Esophagus muscularis mucosa (tissue), 4 donors: ENCODE results near the gene DUSP28. TPM values are rescaled to one million over a fixed set of nuclear protein-coding genes. Genes with fewer than 3 reads are reported as not detected.

ENCODE experiments used
- DNase-seq: peaks from one replicate; pipeline ENCODE4 v3.0.0-alpha.2; 2017; ENCODE audit errors: extremely low spot score
- H3K27ac ChIP-seq, 4 donors: fragments of 200-600 bp; sonication (generic); replicated peaks in 1 of 4; 1 replicate in 3 of 4; 2 replicates in 1 of 4; pipeline ENCODE4 v1.5.1; 2016 to 2019; ENCODE audit warnings: mild to moderate bottlenecking in 1 of 4
- H3K27me3 ChIP-seq, 4 donors: fragments of 200-600 bp; sonication (generic); one replicate each; pipeline versions ENCODE4 v1.5.1 to v1.6.0; 2016 to 2019
- H3K36me3 ChIP-seq, 4 donors: fragments of 200-600 bp; sonication (generic); one replicate each; pipeline ENCODE4 v1.5.1; 2016 to 2019
- H3K4me1 ChIP-seq, 4 donors: fragments of 200-600 bp; sonication (generic); one replicate each; pipeline ENCODE4 v1.5.1; 2016 to 2019
- H3K4me3 ChIP-seq, 4 donors: fragments of 200-600 bp; sonication (generic); 1 replicate in 2 of 4; 2 replicates in 2 of 4; pipeline ENCODE4 v1.5.1; 2016 to 2019; ENCODE audit warnings: mild to moderate bottlenecking in 4 of 4, moderate library complexity in 1 of 4
- H3K9me3 ChIP-seq, 4 donors: fragments of 200-600 bp; sonication (generic); 1 replicate in 3 of 4; 2 replicates in 1 of 4; pipeline ENCODE4 v1.5.1; 2016 to 2019
- EP300 ChIP-seq: sonication (generic); formaldehyde crosslinking; IDR thresholded peaks from one replicate; pipeline ENCODE4 v1.6.1; 2017; ENCODE audit warnings: antibody characterized with exemption
- POLR2A ChIP-seq: fragments of 450-650 bp; IDR thresholded peaks from one replicate; pipeline ENCODE4 v1.6.1; 2017; ENCODE audit warnings: antibody characterized with exemption, moderate library complexity, mild to moderate bottlenecking, low read depth
- POLR2AphosphoS5 ChIP-seq, 2 donors: sonication (generic); formaldehyde crosslinking; IDR thresholded peaks; one replicate each; pipeline ENCODE4 v1.6.1; 2017; ENCODE audit warnings: antibody characterized with exemption in 2 of 2
- WGBS: methylation state at CpG from one replicate; pipeline ENCODE4 v1.1.5; 2018; 5-methylcytosine and 5-hydroxymethylcytosine counted together
- intact Hi-C: fragments of 100-400 bp; cut with DNase I; formaldehyde crosslinking; loops from one replicate; pipeline ENCODE4 v1.15.1; 2023
- total RNA-seq, 4 donors: library from RNA; depleted of rRNA; stranded (reverse); fragments of >200 nt; gene quantifications; one replicate each; pipeline versions ENCODE4 v1.1.0 to v1.2.1, GENCODE V29; 2016
- TF ChIP-seq, protein P1 (sequence below), 3 experiments: fragments of 200-600 bp in 2 of 3; fragments of 450-650 bp in 1 of 3; sonication (generic) in 2 of 3; IDR thresholded peaks; one replicate each; pipeline ENCODE4 v1.5.1; 2017 to 2019; ENCODE audit warnings: antibody characterized with exemption in 3 of 3, mild to moderate bottlenecking in 2 of 3, moderate library complexity in 1 of 3

The DUSP28 gene
- total RNA-seq, 4 donors from 2014 or later, result 3.8 to 7.3 (median 4.8) TPM

DNA sequence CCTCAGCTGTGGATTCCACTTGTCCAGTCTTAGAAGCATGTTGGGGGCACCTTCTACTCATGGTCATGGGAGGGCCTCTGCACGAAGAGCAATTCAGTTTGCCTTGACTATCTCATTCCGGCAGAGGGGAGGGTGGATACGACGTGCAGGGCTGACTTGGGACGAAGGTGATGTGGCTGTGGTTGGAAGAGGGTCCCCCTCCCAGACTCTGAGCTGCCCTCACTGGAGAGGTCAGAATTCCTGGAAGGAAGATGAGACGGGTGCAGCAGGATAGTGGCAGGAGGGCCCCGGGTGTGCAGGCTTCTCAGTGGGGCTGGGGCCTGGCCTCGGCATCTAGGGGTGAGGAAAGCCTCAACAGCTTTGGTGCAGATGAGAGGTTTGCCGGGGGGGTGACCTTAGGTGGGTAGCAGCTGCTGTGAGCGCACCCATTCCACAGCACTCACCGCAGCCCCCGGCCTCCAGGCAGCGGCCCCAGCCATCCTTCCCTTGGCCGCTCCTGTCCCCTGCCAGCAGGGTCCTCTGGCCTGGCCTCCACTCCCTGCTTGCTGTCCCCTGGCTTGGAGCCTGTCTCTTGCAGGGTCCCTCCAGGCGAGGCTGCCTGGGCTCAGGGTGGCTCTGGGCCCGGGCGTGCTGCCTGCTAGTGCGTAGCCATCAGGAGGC, 11.3 kb downstream of the DUSP28 start:
- Histone ChIP-seq H3K36me3 (peaks cover 23 to 50% (median 47%) of the 10 kb centered on the region in 4 donors), H3K27ac (no peak overlapping the region), H3K4me1 (peaks cover 33 to 49% (median 43%) of the 10 kb centered on the region in 4 donors), H3K9me3 (no peaks in the 10 kb centered on the region), H3K27me3 (no peaks in the 10 kb centered on the region), H3K4me3 (no peak overlapping the region)
- TF ChIP-seq POLR2AphosphoS5 (IDR thresholded peaks at IDR 0.05) (no peak), EP300 (no peak), POLR2A (no peak)
- TF ChIP-seq, protein P1, sequence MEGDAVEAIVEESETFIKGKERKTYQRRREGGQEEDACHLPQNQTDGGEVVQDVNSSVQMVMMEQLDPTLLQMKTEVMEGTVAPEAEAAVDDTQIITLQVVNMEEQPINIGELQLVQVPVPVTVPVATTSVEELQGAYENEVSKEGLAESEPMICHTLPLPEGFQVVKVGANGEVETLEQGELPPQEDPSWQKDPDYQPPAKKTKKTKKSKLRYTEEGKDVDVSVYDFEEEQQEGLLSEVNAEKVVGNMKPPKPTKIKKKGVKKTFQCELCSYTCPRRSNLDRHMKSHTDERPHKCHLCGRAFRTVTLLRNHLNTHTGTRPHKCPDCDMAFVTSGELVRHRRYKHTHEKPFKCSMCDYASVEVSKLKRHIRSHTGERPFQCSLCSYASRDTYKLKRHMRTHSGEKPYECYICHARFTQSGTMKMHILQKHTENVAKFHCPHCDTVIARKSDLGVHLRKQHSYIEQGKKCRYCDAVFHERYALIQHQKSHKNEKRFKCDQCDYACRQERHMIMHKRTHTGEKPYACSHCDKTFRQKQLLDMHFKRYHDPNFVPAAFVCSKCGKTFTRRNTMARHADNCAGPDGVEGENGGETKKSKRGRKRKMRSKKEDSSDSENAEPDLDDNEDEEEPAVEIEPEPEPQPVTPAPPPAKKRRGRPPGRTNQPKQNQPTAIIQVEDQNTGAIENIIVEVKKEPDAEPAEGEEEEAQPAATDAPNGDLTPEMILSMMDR (IDR thresholded peaks at IDR 0.05), result no peak
- intact Hi-C loops, result no loop called here
- 85% methylated on average over 10 of the region's 18 CpGs for WGBS
- DNase-seq, result no peak

GRCh38 chr2:240572141-240573031, 12.2 kb downstream of the DUSP28 start:
- intact Hi-C loops, result no loop called here
- Histone ChIP-seq H3K27me3 (no peaks in the 10 kb centered on the region), H3K4me3 (no peak overlapping the region), H3K4me1 (peaks cover 24 to 42% (median 34%) of the 10 kb centered on the region in 4 donors), H3K36me3 (peaks cover 32 to 59% (median 56%) of the 10 kb centered on the region in 4 donors), H3K27ac (no peak overlapping the region), H3K9me3 (no peaks in the 10 kb centered on the region)
- no peak for DNase-seq
- WGBS, result 86% methylated on average over 22 of the region's 30 CpGs
- TF ChIP-seq POLR2AphosphoS5 (IDR thresholded peaks at IDR 0.05), result no peak
- no peak for TF ChIP-seq EP300
- TF ChIP-seq, protein P1 (IDR thresholded peaks at IDR 0.05), result no peak
- no peak for TF ChIP-seq POLR2A

DNA sequence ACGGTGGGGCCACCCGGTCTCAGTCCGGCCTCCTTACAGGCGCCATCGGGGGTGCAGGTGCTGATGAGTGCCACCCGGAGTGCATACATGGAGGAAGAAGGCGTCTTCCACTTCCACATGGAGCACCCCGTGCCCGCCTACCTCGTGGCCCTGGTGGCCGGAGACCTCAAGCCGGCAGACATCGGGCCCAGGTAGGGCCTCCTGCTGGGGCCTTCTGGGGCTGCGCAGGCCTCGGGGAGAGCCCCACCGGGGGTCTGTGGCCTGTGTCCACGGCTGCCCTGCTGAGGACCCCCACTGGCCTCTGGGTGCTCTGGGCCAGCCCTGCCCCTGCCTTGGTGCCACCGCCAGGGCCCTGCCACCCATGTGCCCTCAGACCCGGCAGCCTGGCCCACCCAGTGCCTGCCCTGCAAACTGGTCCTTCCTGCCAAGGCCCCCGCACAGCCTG, 12.9 kb downstream of the DUSP28 start:
- H3K27me3 ChIP-seq, result no peaks in the 10 kb centered on the region
- no peak for TF ChIP-seq EP300
- TF ChIP-seq POLR2AphosphoS5 (IDR thresholded peaks at IDR 0.05), result no peak
- TF ChIP-seq POLR2A, result no peak
- TF ChIP-seq, protein P1 (IDR thresholded peaks at IDR 0.05), result no peak
- H3K4me3 ChIP-seq, result no peak overlapping the region
- no peaks in the 10 kb centered on the region for H3K9me3 ChIP-seq
- 90% methylated on average over 11 of the region's 20 CpGs for WGBS
- H3K36me3 ChIP-seq, result peaks cover 39 to 66% (median 63%) of the 10 kb centered on the region in 4 donors
- no peak for DNase-seq
- intact Hi-C loops, result no loop called here
- peaks cover 22 to 40% (median 31%) of the 10 kb centered on the region in 4 donors for H3K4me1 ChIP-seq
- H3K27ac ChIP-seq, result no peak overlapping the region

GRCh38 chr2:240573516-240574385, 13.6 kb downstream of the DUSP28 start:
- H3K36me3 ChIP-seq, result peaks cover 39 to 72% (median 69%) of the 10 kb centered on the region in 4 donors
- H3K4me3 ChIP-seq, result no peak overlapping the region
- intact Hi-C loops, result no loop called here
- no peak overlapping the region for H3K27ac ChIP-seq
- TF ChIP-seq EP300, result no peak
- TF ChIP-seq POLR2AphosphoS5 (IDR thresholded peaks at IDR 0.05), result no peak
- TF ChIP-seq, protein P1 (IDR thresholded peaks at IDR 0.05), result no peak
- no peak for TF ChIP-seq POLR2A
- H3K4me1 ChIP-seq, result peaks cover 27 to 46% (median 37%) of the 10 kb centered on the region in 4 donors
- no peaks in the 10 kb centered on the region for H3K27me3 ChIP-seq
- H3K9me3 ChIP-seq, result no peaks in the 10 kb centered on the region
- 86% methylated on average over 20 of the region's 37 CpGs for WGBS
- no peak for DNase-seq
